H1 (cell line): ENCODE results near the gene TRIM31. TPM values are rescaled to one million over a fixed set of nuclear protein-coding genes. Genes with fewer than 3 reads are reported as not detected.

ENCODE experiments used
- CTCF ChIA-PET: fragments of 300-600 bp; sonication (Branson Sonifier 250); formaldehyde crosslinking; loops from one replicate; lab custom pipeline; 2021; ENCODE audit not compliant: partially characterized antibody; lab: Charles Lee
- POLR2A ChIA-PET: fragments of 300-600 bp; sonication (Branson Sonifier 250); formaldehyde crosslinking; loops from one replicate; lab custom pipeline; 2021; ENCODE audit warnings: inconsistent platforms; ENCODE audit not compliant: partially characterized antibody; lab: Charles Lee
- DNase-seq, 2 experiments: peaks; one replicate each; pipeline versions ENCODE4 v3.0.0 to v3.0.0-alpha.2; 2010 to 2022; ENCODE audit warnings: low spot score in 2 of 2, low read depth in 1 of 2, mixed read lengths in 1 of 2
- FAIRE-seq: peaks from 2 replicates; lab custom pipeline; 2011; peaks lifted over from hg19 to GRCh38; lab: Jason Lieb, UNC
- H2AFZ ChIP-seq: 2 replicates; pipeline ENCODE4 v1.8.1; 2012; ENCODE audit warnings: low read length, inconsistent platforms
- H2AK5ac ChIP-seq: 2 replicates; pipeline ENCODE4 v1.6.1; 2013; ENCODE audit warnings: low read depth, low read length
- H2BK120ac ChIP-seq: replicated peaks from 2 replicates; pipeline ENCODE3; 2013; ENCODE audit warnings: low read depth, low read length, inconsistent platforms
- H2BK12ac ChIP-seq: 2 replicates; pipeline ENCODE4 v1.6.1; 2013; ENCODE audit warnings: low read depth, low read length
- H2BK15ac ChIP-seq: 2 replicates; pipeline ENCODE4 v1.6.1; 2013; ENCODE audit warnings: low read length
- H2BK20ac ChIP-seq: 2 replicates; pipeline ENCODE4 v1.6.1; 2013; ENCODE audit warnings: low read length
- H2BK5ac ChIP-seq: 2 replicates; pipeline ENCODE4 v1.6.1; 2013; ENCODE audit warnings: low read depth, low read length
- H3K14ac ChIP-seq: 2 replicates; pipeline ENCODE4 v1.6.1; 2013; ENCODE audit warnings: inconsistent platforms; ENCODE audit not compliant: insufficient read length
- H3K18ac ChIP-seq: 2 replicates; pipeline ENCODE4 v1.6.1; 2013; ENCODE audit warnings: low read length; ENCODE audit errors: extremely low read depth
- H3K23ac ChIP-seq: 2 replicates; pipeline ENCODE4 v1.6.1; 2013; ENCODE audit warnings: inconsistent platforms; ENCODE audit not compliant: insufficient read length
- H3K23me2 ChIP-seq: 2 replicates; pipeline ENCODE4 v1.6.1; 2013; ENCODE audit warnings: low read depth, low read length
- H3K27ac ChIP-seq: 2 replicates; pipeline ENCODE4 v1.6.1; 2011; ENCODE audit warnings: low read depth, low read length, inconsistent platforms
- H3K27me3 ChIP-seq, 4 experiments: replicated peaks in 1 of 4; 1 replicate in 1 of 4; 2 replicates in 3 of 4; pipeline versions ENCODE4 v1.6.1 to v1.8.1; 2011 to 2013; ENCODE audit warnings: low read length in 3 of 4, mild to moderate bottlenecking in 3 of 4, inconsistent platforms in 2 of 4, mixed read lengths in 2 of 4, moderate library complexity in 1 of 4; ENCODE audit not compliant: control insufficient read depth in 3 of 4, insufficient read depth in 3 of 4; ENCODE audit errors: extremely low read depth in 1 of 4
- H3K36me3 ChIP-seq, 4 experiments: 2 replicates each; pipeline versions ENCODE4 v1.6.1 to v1.8.1; 2011 to 2013; ENCODE audit warnings: mild to moderate bottlenecking in 4 of 4, low read length in 3 of 4, moderate library complexity in 2 of 4, control low read depth in 1 of 4, inconsistent platforms in 1 of 4; ENCODE audit not compliant: insufficient read depth in 4 of 4, control insufficient read depth in 2 of 4
- H3K4ac ChIP-seq: replicated peaks from 2 replicates; pipeline ENCODE3; 2013; ENCODE audit warnings: low read length, low read depth, mixed read lengths, inconsistent platforms; ENCODE audit not compliant: insufficient read length
- H3K4me1 ChIP-seq, 4 experiments: replicated peaks in 1 of 4; 1 replicate in 1 of 4; 2 replicates in 3 of 4; pipeline versions ENCODE4 v1.6.1 to v1.8.1; 2011 to 2013; ENCODE audit warnings: low read length in 3 of 4, inconsistent platforms in 2 of 4, mixed read lengths in 1 of 4; ENCODE audit not compliant: insufficient read depth in 4 of 4, control insufficient read depth in 3 of 4
- H3K4me2 ChIP-seq, 2 experiments: 2 replicates each; pipeline versions ENCODE4 v1.6.1 to v1.8.1; 2011 to 2013; ENCODE audit warnings: low read depth in 2 of 2, low read length in 2 of 2, control low read depth in 1 of 2, inconsistent platforms in 1 of 2, mild to moderate bottlenecking in 1 of 2; ENCODE audit not compliant: insufficient read depth in 1 of 2
- H3K4me3 ChIP-seq, 4 experiments: fragments of 200-600, 300-600 bp in 1 of 4; sonication (generic), shearing (Covaris generic), sonication (Bioruptor Twin) in 1 of 4; 2 replicates each; pipeline versions ENCODE4 v1.5.1 to v1.8.1; 2011 to 2016; ENCODE audit warnings: low read length in 4 of 4, low read depth in 3 of 4, control low read depth in 2 of 4, inconsistent platforms in 2 of 4, mild to moderate bottlenecking in 2 of 4, mixed read lengths in 1 of 4, moderate library complexity in 1 of 4; ENCODE audit not compliant: insufficient read depth in 2 of 4; ENCODE audit errors: extremely low read depth in 1 of 4
- H3K56ac ChIP-seq: replicated peaks from 2 replicates; pipeline ENCODE3; 2013; ENCODE audit warnings: low read depth, mild to moderate bottlenecking, mixed read lengths, low read length, inconsistent platforms; ENCODE audit not compliant: insufficient read length
- H3K79me1 ChIP-seq: 2 replicates; pipeline ENCODE4 v1.6.1; 2013; ENCODE audit warnings: low read depth, low read length, control low read depth
- H3K79me2 ChIP-seq, 2 experiments: 2 replicates each; pipeline versions ENCODE4 v1.6.1 to v1.8.1; 2012 to 2013; ENCODE audit warnings: low read length in 2 of 2, mild to moderate bottlenecking in 2 of 2, inconsistent platforms in 1 of 2; ENCODE audit not compliant: insufficient read depth in 2 of 2, control insufficient read depth in 1 of 2
- H3K9ac ChIP-seq, 4 experiments: replicated peaks in 1 of 4; 1 replicate in 1 of 4; 2 replicates in 3 of 4; pipeline versions ENCODE4 v1.6.1 to v1.8.1; 2011 to 2013; ENCODE audit warnings: low read depth in 3 of 4, low read length in 3 of 4, control low read depth in 2 of 4, mild to moderate bottlenecking in 2 of 4, moderate library complexity in 2 of 4, inconsistent platforms in 1 of 4; ENCODE audit errors: extremely low read depth in 1 of 4
- H3K9me3 ChIP-seq, 2 experiments: 2 replicates each; pipeline versions ENCODE4 v1.6.1 to v1.8.1; 2012 to 2013; ENCODE audit warnings: mild to moderate bottlenecking in 2 of 2, moderate library complexity in 2 of 2, control low read depth in 1 of 2, inconsistent platforms in 1 of 2, low read depth in 1 of 2, low read length in 1 of 2, mixed read lengths in 1 of 2; ENCODE audit not compliant: insufficient read depth in 2 of 2
- H4K20me1 ChIP-seq, 2 experiments: replicated peaks in 1 of 2; 2 replicates each; pipeline versions ENCODE3 to v1.8.1; 2011 to 2013; ENCODE audit warnings: inconsistent platforms in 2 of 2, low read length in 2 of 2, mild to moderate bottlenecking in 1 of 2; ENCODE audit not compliant: insufficient read depth in 2 of 2, control insufficient read depth in 1 of 2
- H4K5ac ChIP-seq: 2 replicates; pipeline ENCODE4 v1.6.1; 2013; ENCODE audit warnings: low read length, low read depth, mixed read lengths, inconsistent platforms; ENCODE audit not compliant: insufficient read length
- H4K8ac ChIP-seq: 2 replicates; pipeline ENCODE4 v1.8.0; 2013; ENCODE audit warnings: mild to moderate bottlenecking, moderate library complexity, low read length, inconsistent platforms; ENCODE audit not compliant: insufficient read depth; ENCODE audit errors: extremely low read depth
- H4K91ac ChIP-seq: replicated peaks from 2 replicates; pipeline ENCODE3; 2013; ENCODE audit warnings: low read length, mixed read lengths, inconsistent platforms; ENCODE audit not compliant: insufficient read length
- PHF8 ChIP-seq: fragments of 200-600 bp; sonication (generic); conservative IDR thresholded peaks from 2 replicates; pipeline ENCODE4 v1.7.1; 2012; ENCODE audit warnings: low read depth, mild to moderate bottlenecking, inconsistent platforms, low read length, moderate library complexity
- WGBS, 2 experiments: shearing (Covaris generic) in 1 of 2; methylation state at CpG; one replicate each; pipeline versions ENCODE4 v1.1.6 to v1.1.7; 2013 to 2015; ENCODE audit warnings: low lambda C conversion rate in 2 of 2, mixed read lengths in 2 of 2, inconsistent platforms in 1 of 2, low coverage in 1 of 2, missing lambda C conversion rate in 1 of 2; ENCODE audit not compliant: insufficient replicate concordance in 2 of 2, insufficient coverage in 1 of 2, insufficient read length in 1 of 2; ENCODE audit errors: extremely low coverage in 1 of 2, missing lambda C conversion rate in 1 of 2; 5-methylcytosine and 5-hydroxymethylcytosine counted together
- polyA plus RNA-seq, 7 experiments: library from polyadenylated mRNA; depleted of rRNA in 3 of 7; stranded (reverse) in 5 of 7; unstranded in 2 of 7; fragments of >200 nt in 5 of 7; fragments of 200-250 nt in 2 of 7; gene quantifications; 1 replicate in 5 of 7; 2 replicates in 1 of 7; 4 replicates in 1 of 7; pipeline versions ENCODE4 v1.2.1 to v1.2.3, GENCODE V29; 2011 to 2013; ENCODE audit warnings: missing spikeins in 2 of 7, mixed read lengths in 2 of 7
- total RNA-seq: library from RNA; stranded (reverse); fragmentation: NEBNext Ultra II Directional; extraction: Animal tissue kit (Norgen Biotek cat#: 25700); gene quantifications from 2 replicates; pipeline ENCODE4 v1.2.1, GENCODE V29; 2021

The TRIM31 gene
- total and polyA plus RNA-seq, 2 of the 8 experiments (the other 6 are each of a cell fraction or from before 2014, with no cell fraction given), result not detected

DNA sequence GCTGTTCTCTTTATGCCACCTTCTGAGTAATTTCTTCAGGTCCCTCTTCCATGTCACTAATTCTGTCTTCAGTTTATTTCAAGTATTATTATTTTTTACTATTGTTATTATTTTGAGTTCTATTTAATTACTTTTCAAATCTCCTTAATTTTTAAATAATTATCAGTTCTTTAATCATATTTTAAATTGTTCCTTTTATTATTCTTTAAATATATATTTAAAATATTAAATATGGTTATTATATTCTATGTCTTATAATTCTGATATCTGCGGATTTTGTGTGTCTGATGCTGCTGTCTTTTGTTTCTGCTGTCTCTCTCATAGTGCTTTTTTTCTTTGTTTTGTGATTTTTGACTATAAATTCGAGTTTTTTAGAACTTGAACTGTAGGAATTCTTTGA lies 49.6 kb downstream of the TRIM31 start:
- Histone ChIP-seq H2AFZ (no peak overlapping the region), H3K18ac (no peak overlapping the region), H3K27me3 (no peaks in the 10 kb centered on the region), H3K23me2 (peaks cover 18% of the 10 kb centered on the region), H3K4me2 (no peak overlapping the region), H2BK20ac (no peak overlapping the region), H2BK120ac (no peak overlapping the region), H3K79me1 (no peaks in the 10 kb centered on the region), H3K9ac (no peak overlapping the region), H3K23ac (no peak overlapping the region), H3K4ac (no peak overlapping the region), H3K9me3 (no peaks in the 10 kb centered on the region), H3K4me3 (no peak overlapping the region), H4K8ac (no peak overlapping the region), H4K20me1 (no peaks in the 10 kb centered on the region), H4K91ac (no peak overlapping the region), H3K79me2 (peaks cover 0 to 16% of the 10 kb centered on the region in 2 experiments; a peak in 2 of 4 replicates), H3K27ac (no peak overlapping the region), H2BK12ac (no peak overlapping the region), H4K5ac (no peak overlapping the region), H3K56ac (no peak overlapping the region), H2AK5ac (no peak overlapping the region), H3K4me1 (peaks cover 0 to 9% (median 7%) of the 10 kb centered on the region in 4 experiments; a peak in 5 of 7 replicates), H3K36me3 (no peaks in the 10 kb centered on the region; a peak in 2 of 8 replicates), H2BK5ac (no peak overlapping the region), H3K14ac (no peak overlapping the region), H2BK15ac (no peak overlapping the region)
- FAIRE-seq (no peak), DNase-seq (no peak)
- no peak for TF ChIP-seq PHF8
- ChIA-PET POLR2A (no interaction called here), CTCF (no interaction called here)
- WGBS, 2 experiments, result 86% methylated on average over 2 of the region's 2 CpGs; no CpG with 5 or more reads in 1 of the 2 experiments
